H9 (cell line): ENCODE results near the gene SNX4. TPM values are rescaled to one million over a fixed set of nuclear protein-coding genes. Genes with fewer than 3 reads are reported as not detected.

ENCODE experiments used
- DNase-seq: peaks from one replicate; pipeline ENCODE4 v3.0.0-alpha.2; 2017
- H2AFZ ChIP-seq: one replicate; pipeline ENCODE4 v1.6.1; 2013; ENCODE audit warnings: mild to moderate bottlenecking, low read length, control low read depth, moderate library complexity
- H2AK5ac ChIP-seq: 2 replicates; pipeline ENCODE4 v1.6.1; 2013; ENCODE audit warnings: low read length, control low read depth, mixed read lengths; ENCODE audit not compliant: insufficient read length
- H2BK120ac ChIP-seq: one replicate; pipeline ENCODE4 v1.6.1; 2013; ENCODE audit warnings: low read depth, mild to moderate bottlenecking, low read length, control low read depth, inconsistent platforms; ENCODE audit not compliant: poor library complexity, severe bottlenecking
- H2BK12ac ChIP-seq: 2 replicates; pipeline ENCODE4 v1.6.1; 2013; ENCODE audit warnings: low read length, control low read depth, mixed read lengths, low read depth; ENCODE audit not compliant: insufficient read length
- H2BK15ac ChIP-seq: 2 replicates; pipeline ENCODE4 v1.6.1; 2013; ENCODE audit warnings: low read depth, low read length, control low read depth
- H2BK20ac ChIP-seq: one replicate; pipeline ENCODE4 v1.6.1; 2013; ENCODE audit warnings: low read depth, mild to moderate bottlenecking, low read length, control low read depth, inconsistent platforms; ENCODE audit not compliant: poor library complexity, severe bottlenecking
- H2BK5ac ChIP-seq: 2 replicates; pipeline ENCODE4 v1.6.1; 2013; ENCODE audit warnings: low read length, control low read depth, mixed read lengths; ENCODE audit not compliant: insufficient read length
- H3K14ac ChIP-seq: 2 replicates; pipeline ENCODE4 v1.6.1; 2013; ENCODE audit warnings: low read length, control low read depth; ENCODE audit not compliant: insufficient read depth
- H3K18ac ChIP-seq: 2 replicates; pipeline ENCODE4 v1.6.1; 2013; ENCODE audit warnings: low read depth, mild to moderate bottlenecking, mixed read lengths, low read length, control low read depth; ENCODE audit not compliant: insufficient read length
- H3K23ac ChIP-seq: 2 replicates; pipeline ENCODE4 v1.6.1; 2013; ENCODE audit warnings: low read length, control low read depth, mixed read lengths, low read depth; ENCODE audit not compliant: insufficient read length
- H3K23me2 ChIP-seq: 2 replicates; pipeline ENCODE4 v1.6.1; 2013; ENCODE audit warnings: low read depth, mild to moderate bottlenecking, mixed read lengths, low read length, control low read depth; ENCODE audit not compliant: insufficient read length, poor library complexity, severe bottlenecking
- H3K27ac ChIP-seq: 2 replicates; pipeline ENCODE4 v1.5.1; 2013; ENCODE audit warnings: low read length, control low read depth, mixed read lengths, low read depth; ENCODE audit not compliant: insufficient read length
- H3K27me3 ChIP-seq: 2 replicates; pipeline ENCODE4 v1.6.1; 2013; ENCODE audit warnings: low read length, control low read depth, inconsistent platforms; ENCODE audit not compliant: insufficient read depth
- H3K4ac ChIP-seq: 2 replicates; pipeline ENCODE4 v1.6.1; 2013; ENCODE audit warnings: low read depth, mild to moderate bottlenecking, control low read depth, inconsistent platforms, low read length, moderate library complexity
- H3K4me1 ChIP-seq: 2 replicates; pipeline ENCODE4 v1.6.1; 2013; ENCODE audit warnings: low read length, control low read depth, inconsistent platforms; ENCODE audit not compliant: insufficient read depth
- H3K4me2 ChIP-seq: 2 replicates; pipeline ENCODE4 v1.6.1; 2013; ENCODE audit warnings: low read length, control low read depth, mixed read lengths; ENCODE audit not compliant: insufficient read length, insufficient read depth
- H3K56ac ChIP-seq: 2 replicates; pipeline ENCODE4 v1.6.1; 2013; ENCODE audit warnings: low read depth, mild to moderate bottlenecking, mixed read lengths, low read length, control low read depth; ENCODE audit not compliant: insufficient read length
- H3K79me1 ChIP-seq: 2 replicates; pipeline ENCODE4 v1.6.1; 2013; ENCODE audit warnings: low read depth, mild to moderate bottlenecking, moderate library complexity, low read length, control low read depth, inconsistent platforms; ENCODE audit not compliant: insufficient read depth, poor library complexity, severe bottlenecking
- H3K79me2 ChIP-seq: 2 replicates; pipeline ENCODE4 v1.6.1; 2013; ENCODE audit warnings: low read length, control low read depth, inconsistent platforms; ENCODE audit not compliant: insufficient read depth
- H3K9ac ChIP-seq: 2 replicates; pipeline ENCODE4 v1.6.1; 2013; ENCODE audit warnings: low read length, control low read depth, mixed read lengths; ENCODE audit not compliant: insufficient read length; ENCODE audit errors: extremely low read depth
- H3K9me3 ChIP-seq: one replicate; pipeline ENCODE4 v1.6.1; 2013; ENCODE audit warnings: low read depth, low read length, inconsistent platforms; ENCODE audit not compliant: control insufficient read depth
- H3T11ph ChIP-seq: one replicate; pipeline ENCODE4 v1.6.1; 2013; ENCODE audit warnings: mild to moderate bottlenecking, low read length, control low read depth, inconsistent platforms
- H4K20me1 ChIP-seq: one replicate; pipeline ENCODE4 v1.6.1; 2013; ENCODE audit not compliant: control insufficient read depth, insufficient read length, insufficient read depth
- H4K5ac ChIP-seq: 2 replicates; pipeline ENCODE4 v1.6.1; 2013; ENCODE audit warnings: low read depth, mild to moderate bottlenecking, mixed read lengths, low read length, control low read depth; ENCODE audit not compliant: insufficient read length
- H4K8ac ChIP-seq: replicated peaks from 2 replicates; pipeline ENCODE4 v1.6.1; 2013; ENCODE audit warnings: low read length, control low read depth, mixed read lengths, low read depth; ENCODE audit not compliant: insufficient read length
- H4K91ac ChIP-seq: 2 replicates; pipeline ENCODE4 v1.6.1; 2013; ENCODE audit warnings: low read depth, mild to moderate bottlenecking, moderate library complexity, mixed read lengths, low read length, control low read depth; ENCODE audit not compliant: insufficient read length
- H3K27ac Mint-ChIP-seq, 3 experiments: 2 replicates in 2 of 3; 3 replicates in 1 of 3; pipeline ENCODE4 v1.8.0; 2020 to 2021; ENCODE audit warnings: mixed read lengths in 3 of 3, mild to moderate bottlenecking in 1 of 3, moderate library complexity in 1 of 3
- H3K27me3 Mint-ChIP-seq: 2 replicates; pipeline ENCODE4 v1.8.0; 2021; ENCODE audit warnings: low read depth, mild to moderate bottlenecking, moderate library complexity, mixed read lengths
- H3K36me3 Mint-ChIP-seq, 3 experiments: 2 replicates in 2 of 3; 3 replicates in 1 of 3; pipeline ENCODE4 v1.8.0; 2020 to 2021; ENCODE audit warnings: low read depth in 3 of 3, mixed read lengths in 3 of 3; ENCODE audit not compliant: insufficient read depth in 1 of 3
- H3K4me1 Mint-ChIP-seq, 2 experiments: 2 replicates each; pipeline ENCODE4 v1.8.0; 2020; ENCODE audit warnings: mixed read lengths in 2 of 2
- H3K4me3 Mint-ChIP-seq, 2 experiments: 2 replicates in 1 of 2; 3 replicates in 1 of 2; pipeline ENCODE4 v1.8.0; 2020 to 2021; ENCODE audit warnings: mild to moderate bottlenecking in 2 of 2, mixed read lengths in 2 of 2, moderate library complexity in 1 of 2
- H3K9me3 Mint-ChIP-seq, 2 experiments: 2 replicates in 1 of 2; 3 replicates in 1 of 2; pipeline ENCODE4 v1.8.0; 2020; ENCODE audit warnings: mild to moderate bottlenecking in 2 of 2, mixed read lengths in 2 of 2, moderate library complexity in 1 of 2
- CTCF ChIP-seq: fragments of 200-600 bp; sonication (generic); conservative IDR thresholded peaks from 3 replicates; pipeline ENCODE4 v1.8.0; 2021; ENCODE audit warnings: antibody characterized with exemption, mild to moderate bottlenecking
- WGBS: extraction: QIAGEN DNeasy Blood & Tissue Kit; methylation state at CpG from one replicate; pipeline ENCODE4 v1.1.7; 2013; ENCODE audit warnings: missing lambda C conversion rate, low lambda C conversion rate, mixed read lengths; ENCODE audit not compliant: insufficient read length; ENCODE audit errors: extremely low coverage; 5-methylcytosine and 5-hydroxymethylcytosine counted together
- total RNA-seq: library from RNA; stranded (reverse); gene quantifications from 2 replicates; pipeline ENCODE4 v1.2.1, GENCODE V29; 2021

The SNX4 gene
- total RNA-seq, 1 experiment from 2014 or later, result 29.5 TPM

GRCh38 chr3:125403789-125404188 is 116.2 kb downstream of the SNX4 start:
- H3K9me3 Mint-ChIP-seq, result peaks cover 5 to 8% of the 10 kb centered on the region in 2 experiments; a peak in 4 of 5 replicates
- Histone ChIP-seq H3K9me3 (no peaks in the 10 kb centered on the region), H3K23ac (no peak overlapping the region), H3K56ac (no peak overlapping the region), H3K27me3 (no peaks in the 10 kb centered on the region), H4K20me1 (no peaks in the 10 kb centered on the region), H4K5ac (no peak overlapping the region), H3K14ac (no peak overlapping the region), H3K4me2 (no peak overlapping the region), H2BK15ac (no peak overlapping the region), H2BK5ac (no peak overlapping the region), H3K18ac (no peak overlapping the region), H4K8ac (no peak overlapping the region), H2AK5ac (no peak overlapping the region), H3T11ph (no peak overlapping the region), H2AFZ (no peak overlapping the region), H3K23me2 (no peaks in the 10 kb centered on the region), H2BK120ac (no peak overlapping the region), H3K9ac (no peak overlapping the region), H3K27ac (no peak overlapping the region), H2BK20ac (no peak overlapping the region), H3K79me2 (no peaks in the 10 kb centered on the region), H4K91ac (no peak overlapping the region), H2BK12ac (no peak overlapping the region), H3K4ac (no peak overlapping the region), H3K79me1 (no peaks in the 10 kb centered on the region), H3K4me1 (peaks cover 4% of the 10 kb centered on the region; the same call in 1 of the 2 replicates)
- no peak overlapping the region for H3K4me3 Mint-ChIP-seq
- H3K27me3 Mint-ChIP-seq, result peaks cover 19% of the 10 kb centered on the region
- no peaks in the 10 kb centered on the region; a peak in 1 of 7 replicates for H3K36me3 Mint-ChIP-seq
- no CpG with 5 or more reads among the region's 2 CpGs for WGBS
- no peak for DNase-seq
- peak; percentile 25; the same call in 1 of the 3 replicates for TF ChIP-seq CTCF
- H3K4me1 Mint-ChIP-seq, result peaks cover 11 to 16% of the 10 kb centered on the region in 2 experiments; a peak in 3 of 4 replicates
- H3K27ac Mint-ChIP-seq, result no peak overlapping the region
